Kidney (tissue), 14 donors: ENCODE measurements around the gene INSYN2B. TPM values are rescaled to one million over a fixed set of nuclear protein-coding genes. Genes with fewer than 3 reads are reported as not detected.

ENCODE experiments used
- DNase-seq, 5 donors: peaks; one replicate each; pipeline ENCODE4 v3.0.0-alpha.2; 2013 to 2020
- FAIRE-seq: peaks from 2 replicates; lab custom pipeline; 2012; peaks lifted over from hg19 to GRCh38; lab: Jason Lieb, UNC
- H3K27ac ChIP-seq, 2 donors: one replicate each; pipeline ENCODE4 v1.7.0; 2013; ENCODE audit warnings: low read depth in 2 of 2, low read length in 2 of 2, inconsistent platforms in 1 of 2
- H3K27me3 ChIP-seq: one replicate; pipeline ENCODE4 v1.7.1; 2013; ENCODE audit warnings: low read length, inconsistent platforms; ENCODE audit not compliant: control insufficient read depth, insufficient read depth
- H3K36me3 ChIP-seq, 3 donors: one replicate each; pipeline versions ENCODE4 v1.7.0 to v1.7.1; 2013; ENCODE audit warnings: low read length in 3 of 3, control low read depth in 1 of 3, inconsistent platforms in 1 of 3; ENCODE audit not compliant: insufficient read depth in 3 of 3, control insufficient read depth in 2 of 3
- H3K4me1 ChIP-seq, 3 donors: one replicate each; pipeline versions ENCODE4 v1.7.0 to v1.7.1; 2013; ENCODE audit warnings: low read length in 3 of 3, inconsistent platforms in 1 of 3, low read depth in 1 of 3; ENCODE audit not compliant: control insufficient read depth in 2 of 3, insufficient read depth in 2 of 3
- H3K4me3 ChIP-seq, 3 donors: one replicate each; pipeline versions ENCODE4 v1.7.0 to v1.8.1; 2013; ENCODE audit warnings: low read length in 3 of 3, control low read depth in 1 of 3, inconsistent platforms in 1 of 3
- H3K9ac ChIP-seq, 3 donors: one replicate each; pipeline versions ENCODE4 v1.7.0 to v1.7.1; 2013; ENCODE audit warnings: low read length in 3 of 3, control low read depth in 1 of 3, inconsistent platforms in 1 of 3
- H3K9me3 ChIP-seq, 3 donors: one replicate each; pipeline versions ENCODE4 v1.7.0 to v1.7.1; 2013; ENCODE audit warnings: low read length in 3 of 3, control low read depth in 1 of 3, inconsistent platforms in 1 of 3; ENCODE audit not compliant: control insufficient read depth in 2 of 3, insufficient read depth in 1 of 3
- CTCF ChIP-seq: IDR thresholded peaks from 3 replicates; pipeline ENCODE4 v1.5.1; 2012; ENCODE audit warnings: mild to moderate bottlenecking, moderate library complexity, borderline replicate concordance; ENCODE audit not compliant: insufficient read depth; ENCODE audit errors: extremely low read depth
- intact Hi-C: fragments of 100-400 bp; cut with DNase I; formaldehyde crosslinking; loops from one replicate; pipeline ENCODE4 v1.11.1; 2022
- polyA plus RNA-seq: library from polyadenylated mRNA; stranded (reverse); fragments of 350-450 nt; fragmentation: Illumina TruSeq; extraction: RNeasy Lipid Tissue Mini Kit (QIAGEN cat#74804); gene quantifications from one replicate; pipeline ENCODE4 v1.2.3, GENCODE V29; 2014; ENCODE audit warnings: low read depth, low replicate concordance; ENCODE audit not compliant: insufficient read depth
- total RNA-seq: library from RNA; stranded (reverse); fragmentation: NEBNext Ultra II Directional; extraction: Animal tissue kit (Norgen Biotek cat#: 25700); gene quantifications from one replicate; pipeline ENCODE4 v1.2.1, GENCODE V29; 2021
- donor health status: control.
- donor health status: control.
- donor health status: control.
- donor health status: control.
- donor health status: control.
- donor health status: DM: yes; HTN: yes; CAD: no.
- donor health status: Normal renal cell carcinoma (clear cell type).

Gene INSYN2B
- total and polyA plus RNA-seq, 2 donors from 2014 or later: 0.28 TPM; not detected in 1

DNA sequence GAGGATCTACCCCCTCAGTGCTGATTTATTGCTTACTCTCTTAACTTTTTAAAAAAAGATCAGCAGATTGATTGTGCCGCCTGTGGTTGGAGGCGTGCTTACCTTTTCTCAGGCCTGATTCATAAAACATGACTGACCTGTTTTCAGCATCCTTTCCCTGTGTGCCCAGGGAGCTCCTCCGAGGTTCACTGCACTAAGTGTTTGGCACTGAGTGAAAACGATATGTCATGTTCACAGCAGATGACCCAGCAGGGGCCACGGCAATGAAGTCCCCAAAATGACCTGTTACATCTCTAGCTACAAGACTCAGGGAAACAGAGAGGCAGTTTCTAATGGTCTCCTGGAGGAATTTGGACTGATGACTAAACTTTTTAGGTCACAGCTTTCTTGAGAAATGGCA, 69.9 kb downstream of the INSYN2B start:
- no peak for TF ChIP-seq CTCF
- H3K9ac ChIP-seq: no peak overlapping the region
- no peaks in the 10 kb centered on the region for H3K9me3 ChIP-seq
- intact Hi-C loops: no loop called here
- H3K27ac ChIP-seq: no peak overlapping the region
- H3K36me3 ChIP-seq: no peaks in the 10 kb centered on the region
- H3K27me3 ChIP-seq: no peaks in the 10 kb centered on the region
- FAIRE-seq: no peak
- no peak for DNase-seq
- no peaks in the 10 kb centered on the region for H3K4me1 ChIP-seq
- H3K4me3 ChIP-seq: no peak overlapping the region

DNA sequence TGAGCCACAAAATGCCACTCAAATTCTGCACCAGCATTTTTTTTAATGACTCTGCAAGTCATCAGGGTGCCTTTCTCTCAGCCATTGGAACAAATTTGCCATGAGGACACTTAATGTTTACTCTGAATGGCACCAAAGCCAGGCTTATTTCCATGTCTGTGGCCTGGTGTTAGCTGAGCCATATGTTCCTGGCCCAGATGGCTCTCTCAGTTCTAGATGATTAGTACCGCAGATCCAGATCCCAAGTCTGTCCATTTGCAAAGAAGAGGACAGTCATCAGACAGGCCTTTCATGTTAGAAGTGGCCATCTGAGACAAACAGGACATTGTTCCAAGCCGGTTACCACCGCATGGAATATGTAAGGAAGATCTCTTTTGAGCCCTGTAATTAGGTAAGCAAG, 70.3 kb downstream of the INSYN2B start:
- intact Hi-C loops: no loop called here
- Histone ChIP-seq H3K27me3 (no peaks in the 10 kb centered on the region), H3K27ac (no peak overlapping the region), H3K9ac (no peak overlapping the region), H3K36me3 (no peaks in the 10 kb centered on the region), H3K4me1 (no peaks in the 10 kb centered on the region), H3K9me3 (no peaks in the 10 kb centered on the region), H3K4me3 (no peak overlapping the region)
- no peak for TF ChIP-seq CTCF
- FAIRE-seq (no peak), DNase-seq (no peak)

DNA sequence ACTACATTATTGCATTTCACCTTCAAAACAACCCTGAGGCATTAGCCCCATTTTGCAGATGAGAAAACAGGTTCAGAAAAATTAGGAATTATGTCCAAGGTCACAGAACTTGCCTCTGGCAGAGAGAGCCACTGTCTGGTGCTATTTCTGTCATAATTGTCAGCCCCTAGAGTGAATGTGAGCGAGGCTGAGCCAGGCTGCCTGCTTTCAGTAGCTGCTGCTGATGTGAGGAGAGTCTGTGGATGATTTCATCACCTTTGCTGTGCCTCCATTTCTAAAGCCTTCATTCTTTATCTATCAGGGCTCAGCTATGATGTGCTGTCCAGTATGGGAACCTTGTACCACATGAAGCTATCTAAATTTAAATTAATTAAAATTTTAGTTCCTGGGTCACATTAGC, 71.4 kb downstream of the INSYN2B start:
- Histone ChIP-seq H3K9ac (no peak overlapping the region), H3K4me3 (no peak overlapping the region), H3K27ac (no peak overlapping the region), H3K4me1 (no peaks in the 10 kb centered on the region), H3K27me3 (no peaks in the 10 kb centered on the region), H3K36me3 (no peaks in the 10 kb centered on the region), H3K9me3 (no peaks in the 10 kb centered on the region)
- no peak for DNase-seq
- no peak for FAIRE-seq
- no peak for TF ChIP-seq CTCF
- intact Hi-C loops: no loop called here
